ENCODE results near the gene U2AF2.

DNA sequence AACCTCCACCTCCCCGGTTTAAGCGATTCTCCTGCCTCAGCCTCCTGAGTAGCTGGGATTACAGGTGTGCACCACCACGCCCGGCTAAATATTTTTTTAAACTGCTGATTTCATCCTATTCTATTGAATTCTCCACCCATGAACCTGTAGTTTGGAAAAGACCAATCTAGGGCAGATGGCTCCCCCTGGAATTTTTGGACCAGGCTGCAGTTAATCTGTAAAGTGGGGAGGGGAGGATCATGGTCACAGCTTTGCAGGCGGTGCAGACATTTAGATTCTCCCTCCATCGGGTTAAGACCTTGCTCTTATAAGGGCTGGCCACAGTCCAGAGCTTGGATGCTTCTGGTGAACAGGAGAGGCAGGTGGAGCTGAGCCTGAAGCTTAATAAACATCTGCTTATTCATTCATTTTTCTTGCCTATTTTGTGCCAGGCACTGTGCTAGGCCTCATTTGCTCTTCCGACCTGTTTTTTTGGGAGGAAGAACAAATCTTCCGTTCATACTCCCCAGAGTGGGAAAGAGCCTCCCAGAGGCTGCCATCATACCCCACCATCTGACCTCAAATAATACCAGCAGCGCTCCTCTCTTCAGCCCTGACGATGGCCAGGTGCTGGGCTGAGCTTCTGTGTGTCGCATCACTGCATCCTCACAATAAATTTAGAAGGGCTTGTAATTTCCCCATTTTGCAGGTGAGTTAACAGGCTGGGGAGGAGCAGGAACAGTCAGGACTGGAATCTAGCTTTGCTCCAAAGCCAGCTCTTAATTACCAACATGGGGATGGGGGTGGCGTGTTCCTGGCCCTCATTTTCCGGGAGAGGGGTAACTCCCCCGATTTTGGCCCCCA is 7.7 kb upstream of the U2AF2 start:
- TF ChIP-seq, protein P1, sequence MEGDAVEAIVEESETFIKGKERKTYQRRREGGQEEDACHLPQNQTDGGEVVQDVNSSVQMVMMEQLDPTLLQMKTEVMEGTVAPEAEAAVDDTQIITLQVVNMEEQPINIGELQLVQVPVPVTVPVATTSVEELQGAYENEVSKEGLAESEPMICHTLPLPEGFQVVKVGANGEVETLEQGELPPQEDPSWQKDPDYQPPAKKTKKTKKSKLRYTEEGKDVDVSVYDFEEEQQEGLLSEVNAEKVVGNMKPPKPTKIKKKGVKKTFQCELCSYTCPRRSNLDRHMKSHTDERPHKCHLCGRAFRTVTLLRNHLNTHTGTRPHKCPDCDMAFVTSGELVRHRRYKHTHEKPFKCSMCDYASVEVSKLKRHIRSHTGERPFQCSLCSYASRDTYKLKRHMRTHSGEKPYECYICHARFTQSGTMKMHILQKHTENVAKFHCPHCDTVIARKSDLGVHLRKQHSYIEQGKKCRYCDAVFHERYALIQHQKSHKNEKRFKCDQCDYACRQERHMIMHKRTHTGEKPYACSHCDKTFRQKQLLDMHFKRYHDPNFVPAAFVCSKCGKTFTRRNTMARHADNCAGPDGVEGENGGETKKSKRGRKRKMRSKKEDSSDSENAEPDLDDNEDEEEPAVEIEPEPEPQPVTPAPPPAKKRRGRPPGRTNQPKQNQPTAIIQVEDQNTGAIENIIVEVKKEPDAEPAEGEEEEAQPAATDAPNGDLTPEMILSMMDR (IDR thresholded peaks at IDR 0.05; ENCODE audit: poor library complexity, severe bottlenecking), result no peak
- TF ChIP-seq POLR2AphosphoS5 (IDR thresholded peaks at IDR 0.05) (no peak), EZH2 (IDR thresholded peaks at IDR 0.05; ENCODE audit: borderline replicate concordance, insufficient read depth, low read length, poor library complexity, severe bottlenecking) (no peak), MXI1 (conservative IDR thresholded peaks at IDR 0.05; ENCODE audit: poor library complexity, severe bottlenecking) (no peak)
- TF ChIP-seq, protein P2, sequence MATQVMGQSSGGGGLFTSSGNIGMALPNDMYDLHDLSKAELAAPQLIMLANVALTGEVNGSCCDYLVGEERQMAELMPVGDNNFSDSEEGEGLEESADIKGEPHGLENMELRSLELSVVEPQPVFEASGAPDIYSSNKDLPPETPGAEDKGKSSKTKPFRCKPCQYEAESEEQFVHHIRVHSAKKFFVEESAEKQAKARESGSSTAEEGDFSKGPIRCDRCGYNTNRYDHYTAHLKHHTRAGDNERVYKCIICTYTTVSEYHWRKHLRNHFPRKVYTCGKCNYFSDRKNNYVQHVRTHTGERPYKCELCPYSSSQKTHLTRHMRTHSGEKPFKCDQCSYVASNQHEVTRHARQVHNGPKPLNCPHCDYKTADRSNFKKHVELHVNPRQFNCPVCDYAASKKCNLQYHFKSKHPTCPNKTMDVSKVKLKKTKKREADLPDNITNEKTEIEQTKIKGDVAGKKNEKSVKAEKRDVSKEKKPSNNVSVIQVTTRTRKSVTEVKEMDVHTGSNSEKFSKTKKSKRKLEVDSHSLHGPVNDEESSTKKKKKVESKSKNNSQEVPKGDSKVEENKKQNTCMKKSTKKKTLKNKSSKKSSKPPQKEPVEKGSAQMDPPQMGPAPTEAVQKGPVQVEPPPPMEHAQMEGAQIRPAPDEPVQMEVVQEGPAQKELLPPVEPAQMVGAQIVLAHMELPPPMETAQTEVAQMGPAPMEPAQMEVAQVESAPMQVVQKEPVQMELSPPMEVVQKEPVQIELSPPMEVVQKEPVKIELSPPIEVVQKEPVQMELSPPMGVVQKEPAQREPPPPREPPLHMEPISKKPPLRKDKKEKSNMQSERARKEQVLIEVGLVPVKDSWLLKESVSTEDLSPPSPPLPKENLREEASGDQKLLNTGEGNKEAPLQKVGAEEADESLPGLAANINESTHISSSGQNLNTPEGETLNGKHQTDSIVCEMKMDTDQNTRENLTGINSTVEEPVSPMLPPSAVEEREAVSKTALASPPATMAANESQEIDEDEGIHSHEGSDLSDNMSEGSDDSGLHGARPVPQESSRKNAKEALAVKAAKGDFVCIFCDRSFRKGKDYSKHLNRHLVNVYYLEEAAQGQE (IDR thresholded peaks at IDR 0.05; ENCODE audit: borderline replicate concordance), result no peak

Measured in neural cell (in vitro differentiated cells).